NCI-H2171 treated with DMSO at 0.1 percent for 48 hours (cell line): ENCODE measurements around the gene NKPD1.

ENCODE experiments used
- DNase-seq: peaks from one replicate; lab custom pipeline; 2025; lab: John Stamatoyannopoulos, UW

NKPD1 gene

GRCh38 chr19:45138303-45138751, 22.5 kb downstream of the NKPD1 start:
- no peak for DNase-seq

- DNase-seq = no peak
These were observed 23.5 kb downstream of the NKPD1 start for GRCh38 chr19:45137179-45137761.

DNA sequence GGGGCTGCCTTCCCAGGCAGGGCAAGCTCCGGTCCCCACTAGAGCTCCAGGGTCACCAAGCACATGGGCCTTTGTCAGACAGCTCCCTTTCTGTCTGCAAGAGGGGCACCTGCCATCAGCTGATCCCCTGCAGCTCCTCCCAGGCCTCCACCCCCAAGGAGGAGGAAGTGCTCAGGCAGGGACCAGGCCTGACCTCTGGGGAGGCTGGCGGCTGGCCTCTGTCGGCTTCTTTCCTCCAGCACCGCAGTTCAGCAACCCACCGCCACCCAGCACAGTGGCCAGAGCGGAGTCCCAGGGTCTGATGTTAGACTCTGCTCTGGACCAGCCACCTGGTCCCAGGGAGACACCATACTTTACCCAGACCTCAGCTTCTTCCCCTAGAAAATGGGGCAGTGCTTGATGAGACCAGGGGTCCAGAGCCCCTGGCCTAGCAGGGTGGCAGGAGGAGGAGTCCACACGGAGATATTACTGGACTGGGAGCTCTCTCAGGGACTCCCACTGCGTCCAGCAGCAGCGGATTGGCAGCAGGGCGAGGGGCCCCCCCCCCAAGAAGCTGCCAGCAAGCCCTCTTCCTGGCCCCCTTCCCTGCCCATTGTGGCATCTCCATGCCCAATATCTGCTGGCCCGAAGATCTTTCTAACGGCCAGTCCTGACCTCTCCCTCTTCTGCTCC, 24.1 kb downstream of the NKPD1 start:
- DNase-seq = no peak

DNA sequence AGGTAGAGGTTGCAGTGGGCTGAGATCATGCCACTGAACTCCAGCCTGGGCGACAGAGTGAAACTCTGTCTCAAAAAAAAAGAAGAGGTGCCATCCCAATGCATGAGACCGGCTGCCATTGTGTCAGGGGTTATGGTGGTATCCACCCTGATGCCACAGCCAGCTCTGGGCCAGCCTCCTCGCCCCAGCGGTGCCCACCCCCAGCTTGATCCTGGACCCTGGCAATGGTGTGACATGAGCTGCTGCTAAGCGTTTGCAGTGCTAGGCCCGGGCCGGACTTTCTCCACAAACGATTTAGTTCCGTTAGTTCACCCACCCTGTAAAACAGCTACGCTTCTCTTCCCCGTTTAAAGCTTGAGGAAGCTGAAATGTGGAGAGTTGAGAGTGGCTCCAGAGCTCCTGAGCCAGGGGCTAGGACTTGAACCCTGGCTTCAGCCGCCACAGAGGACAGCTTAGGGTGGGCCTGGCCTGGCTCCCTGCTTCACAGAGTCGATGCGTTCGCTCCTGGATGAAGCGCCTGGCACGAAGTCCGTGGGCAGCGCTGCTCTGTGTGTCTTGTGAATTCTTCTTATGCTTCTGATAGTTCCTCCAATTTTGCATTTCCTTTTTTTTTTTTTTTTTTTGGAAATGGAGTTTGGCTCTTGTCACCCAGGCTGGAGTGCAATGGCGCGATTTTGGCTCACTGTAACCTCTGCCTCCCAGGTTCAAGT, 25.5 kb downstream of the NKPD1 start:
- DNase-seq = no peak

DNA sequence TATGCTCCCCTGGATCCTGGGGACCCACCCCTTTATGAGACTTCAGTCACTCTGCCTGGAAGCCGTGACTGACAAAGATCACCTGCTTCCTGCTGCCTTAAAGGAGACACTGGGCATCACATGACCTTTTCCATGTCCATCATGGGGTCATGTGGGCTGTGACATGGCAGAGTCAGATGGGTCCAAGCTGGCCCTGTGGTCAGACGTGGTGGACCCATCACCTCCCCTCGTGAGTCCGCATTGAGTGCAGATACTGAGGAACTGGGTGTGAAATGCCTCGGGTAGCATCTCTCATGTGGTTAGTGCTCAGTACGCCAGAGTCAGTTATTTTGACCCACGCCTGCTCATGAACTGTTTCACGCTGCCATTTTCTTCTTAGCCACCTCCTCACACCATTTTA, 27.1 kb downstream of the NKPD1 start:
- DNase-seq = no peak

GRCh38 chr19:45130888-45131615, 29.7 kb downstream of the NKPD1 start:
- DNase-seq = peak; percentile 97

- no peak for DNase-seq
These were observed 30.5 kb downstream of the NKPD1 start for GRCh38 chr19:45130236-45130635.

DNA sequence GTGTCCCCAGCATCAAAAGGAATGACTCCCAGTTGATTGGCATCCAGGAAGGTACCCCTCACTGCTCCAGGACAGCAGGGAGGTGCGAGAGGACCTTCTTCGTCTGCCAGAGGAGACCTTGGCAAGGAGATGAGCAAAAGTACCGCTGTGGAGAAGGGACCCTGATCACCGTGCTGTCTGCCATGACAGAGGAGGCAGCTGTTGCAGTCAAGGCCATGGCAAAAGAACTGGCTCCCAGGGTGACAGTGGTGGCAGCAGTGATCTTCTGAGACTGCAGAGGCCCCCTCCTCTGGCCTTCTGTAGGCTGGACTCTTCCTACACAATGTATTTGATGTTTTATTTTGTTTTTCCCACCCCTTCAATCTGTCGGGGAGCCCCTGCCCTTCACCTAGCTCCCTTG, 32.0 kb downstream of the NKPD1 start:
- DNase-seq = no peak

- no peak for DNase-seq
These were observed 32.6 kb downstream of the NKPD1 start for GRCh38 chr19:45128146-45128545.

DNA sequence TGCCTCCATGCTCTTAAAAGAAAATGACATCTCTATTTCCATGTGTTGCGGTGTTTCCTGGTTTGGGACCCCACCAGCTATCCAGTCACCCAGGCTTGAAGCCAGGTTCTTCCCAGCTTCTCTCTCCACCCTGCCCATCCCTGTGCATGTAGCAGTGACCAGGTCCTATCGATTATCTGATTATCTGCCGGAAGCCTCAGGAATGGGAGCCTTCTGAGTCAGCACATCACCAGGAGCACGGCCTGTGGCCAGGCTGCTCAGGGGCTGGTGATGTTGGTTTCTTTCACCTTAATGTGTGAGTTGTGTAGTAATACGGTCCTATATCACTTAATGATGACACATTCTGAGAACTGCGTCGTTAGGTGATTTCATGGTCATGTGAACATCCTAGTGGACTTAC, 34.1 kb downstream of the NKPD1 start:
- DNase-seq = no peak

DNA sequence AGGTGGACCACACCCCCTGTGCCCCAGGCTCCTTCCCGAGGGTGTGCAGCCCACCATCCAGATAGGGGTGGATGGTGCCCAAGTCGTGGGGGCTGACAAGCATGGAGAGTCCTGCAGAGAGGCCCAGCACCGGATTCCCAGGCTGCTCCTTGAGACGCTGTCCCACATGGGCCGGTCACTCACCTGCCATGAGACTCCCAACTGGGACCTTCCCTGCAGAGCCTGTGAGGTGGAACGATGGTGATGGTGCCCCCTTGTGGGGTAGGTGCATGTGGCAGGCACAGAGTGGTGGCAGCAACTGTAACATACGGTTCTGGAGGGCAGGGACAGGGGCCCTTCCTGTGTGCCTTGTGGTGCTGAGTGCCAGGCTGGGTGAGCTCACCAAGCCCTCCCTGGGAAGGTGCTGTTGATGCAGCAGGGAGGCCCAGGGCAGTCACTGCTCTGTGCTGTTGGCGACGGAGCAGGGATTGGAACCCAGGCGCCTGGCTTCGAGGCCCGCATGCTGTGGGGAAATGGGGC, 34.7 kb downstream of the NKPD1 start:
- DNase-seq = peak; percentile 17

- no peak for DNase-seq
These were observed 35.4 kb downstream of the NKPD1 start for GRCh38 chr19:45125360-45125759.

DNA sequence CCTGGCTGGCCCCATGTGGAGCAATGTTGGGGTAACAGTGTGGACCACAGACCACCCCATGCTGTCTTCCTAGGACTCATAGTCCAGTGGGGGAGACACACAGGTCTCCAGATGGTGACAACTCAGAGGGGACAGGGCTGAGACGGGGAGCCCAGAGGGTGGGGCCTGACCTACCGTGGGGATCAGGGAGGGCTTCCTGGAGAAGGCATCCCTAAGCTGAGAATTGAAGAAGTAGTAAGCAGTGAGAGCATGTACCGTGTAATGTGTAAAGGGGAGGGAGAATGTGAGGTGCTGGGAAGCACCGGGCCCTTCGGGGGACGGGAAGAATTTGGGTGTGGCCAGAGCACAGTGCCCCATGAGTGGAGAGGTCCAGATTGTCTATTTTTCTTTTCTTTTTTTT, 36.8 kb downstream of the NKPD1 start:
- DNase-seq = no peak

GRCh38 chr19:45123440-45123850, 37.3 kb downstream of the NKPD1 start:
- DNase-seq = peak; percentile 63

GRCh38 chr19:45122832-45123231, 38.0 kb downstream of the NKPD1 start:
- DNase-seq = no peak

DNA sequence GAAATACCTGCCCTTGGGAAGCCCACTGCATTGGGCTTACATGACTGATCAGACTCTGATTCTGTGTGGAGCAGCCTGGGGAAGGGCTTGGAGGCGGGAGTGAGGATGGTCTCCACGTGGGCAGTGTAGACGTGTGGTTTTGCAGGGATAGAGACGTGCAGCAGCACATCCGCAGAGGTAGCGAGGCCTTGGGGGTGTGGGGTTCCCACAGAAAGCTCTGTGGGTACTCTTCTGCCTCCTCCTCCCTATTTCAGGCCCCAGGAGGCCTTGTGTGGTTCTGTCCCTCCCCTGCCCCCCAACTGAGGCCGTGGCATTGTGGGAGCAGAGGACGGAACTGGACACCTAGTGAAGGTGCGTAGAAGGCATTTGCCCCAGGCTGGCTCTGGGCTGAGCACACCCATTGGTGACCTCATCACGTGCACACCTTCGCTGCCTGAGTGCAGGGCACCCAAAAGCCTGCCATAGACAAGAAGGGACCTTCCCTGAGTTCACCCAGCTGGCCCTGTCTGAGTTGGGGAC, 38.9 kb downstream of the NKPD1 start:
- DNase-seq = no peak

DNA sequence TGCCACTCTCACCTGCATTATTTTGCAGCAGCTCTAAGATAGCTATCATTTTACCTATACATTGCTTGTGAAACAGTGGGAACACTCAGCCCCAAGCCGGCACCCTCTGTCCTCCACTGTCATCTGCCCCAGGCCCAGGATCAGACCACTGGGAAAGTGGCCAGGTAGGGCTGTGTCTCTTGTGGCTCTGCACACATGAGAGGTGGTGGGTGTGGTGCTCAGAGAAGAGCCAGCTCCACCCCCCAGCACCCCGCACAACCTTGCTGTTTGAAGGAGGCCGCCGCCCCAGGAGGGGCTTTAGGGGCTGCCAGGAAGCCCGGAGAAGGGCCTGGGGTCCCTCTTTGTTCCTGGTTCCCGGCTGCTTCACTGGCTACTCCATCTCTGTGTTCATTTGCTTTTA, 41.2 kb downstream of the NKPD1 start:
- peak; percentile 18 for DNase-seq

DNA sequence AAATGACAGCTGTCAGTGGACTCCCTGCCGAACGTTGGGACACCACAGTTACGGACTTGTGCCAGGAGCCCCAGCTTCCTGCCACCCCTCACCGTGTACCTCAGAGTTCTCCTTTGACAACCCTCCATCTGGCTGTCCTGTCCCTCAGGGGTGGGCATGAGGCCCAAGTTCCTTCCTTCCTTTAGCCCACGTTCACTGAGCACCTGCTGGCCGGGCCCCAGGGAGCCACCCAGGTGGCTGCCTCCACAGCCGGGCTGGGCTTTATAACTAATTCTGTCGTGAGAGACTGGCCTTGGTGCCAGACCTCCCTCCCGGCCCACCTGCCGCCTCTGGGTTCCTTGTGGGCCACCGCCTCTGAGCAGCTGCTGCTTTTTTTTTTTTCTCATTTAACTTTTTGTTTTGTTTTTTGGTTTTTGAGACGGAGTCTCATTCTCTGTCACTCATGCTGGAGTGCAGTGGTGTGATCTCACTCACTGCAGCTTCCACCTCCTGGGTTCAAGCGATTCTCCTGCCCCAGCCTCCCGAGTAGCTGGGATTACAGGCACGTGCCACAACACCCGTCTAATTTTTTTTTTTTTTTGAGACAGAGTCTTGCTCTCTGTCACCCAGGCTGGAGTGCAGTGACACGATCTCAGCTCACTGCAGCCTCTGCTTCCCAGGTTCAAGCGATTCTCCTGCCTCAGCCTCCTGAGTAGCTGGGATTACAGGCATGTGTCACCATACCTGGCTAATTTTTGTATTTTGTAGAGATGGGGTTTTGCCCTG, 42.0 kb downstream of the NKPD1 start:
- peak; percentile 88 for DNase-seq

- no peak for DNase-seq
These were observed 42.7 kb downstream of the NKPD1 start for GRCh38 chr19:45118106-45118505.

GRCh38 chr19:45117671-45118070, 43.1 kb downstream of the NKPD1 start:
- DNase-seq = no peak

DNA sequence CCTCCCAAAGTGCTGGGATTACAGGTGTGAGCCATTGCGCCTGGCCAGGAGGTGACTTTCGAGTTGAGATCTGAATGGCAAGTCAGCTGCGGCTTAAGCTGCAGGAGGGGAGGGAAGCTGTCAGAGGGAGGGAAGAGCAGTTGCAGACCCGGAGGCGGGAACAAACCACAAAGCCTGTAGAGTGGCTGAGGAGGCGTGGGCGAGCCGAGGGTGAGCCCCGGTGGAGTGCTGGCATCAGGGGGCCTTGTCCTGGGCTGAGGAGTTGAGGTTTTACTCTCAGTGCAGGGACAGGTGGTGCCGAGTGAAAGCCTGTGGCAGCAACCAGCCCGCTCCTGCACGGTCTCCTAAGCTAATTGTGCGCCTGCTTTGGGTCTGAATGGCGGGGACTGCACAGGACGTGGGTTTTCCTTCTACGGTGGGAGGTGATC, 43.6 kb downstream of the NKPD1 start:
- DNase-seq = peak; percentile 81
